ENCODE measurements around the gene LZTR1. TPM values are rescaled to one million over a fixed set of nuclear protein-coding genes. Genes with fewer than 3 reads are reported as not detected.

LZTR1 gene
- total and polyA plus RNA-seq, 2 donors from 2014 or later = 24.3 to 66.4 TPM

DNA sequence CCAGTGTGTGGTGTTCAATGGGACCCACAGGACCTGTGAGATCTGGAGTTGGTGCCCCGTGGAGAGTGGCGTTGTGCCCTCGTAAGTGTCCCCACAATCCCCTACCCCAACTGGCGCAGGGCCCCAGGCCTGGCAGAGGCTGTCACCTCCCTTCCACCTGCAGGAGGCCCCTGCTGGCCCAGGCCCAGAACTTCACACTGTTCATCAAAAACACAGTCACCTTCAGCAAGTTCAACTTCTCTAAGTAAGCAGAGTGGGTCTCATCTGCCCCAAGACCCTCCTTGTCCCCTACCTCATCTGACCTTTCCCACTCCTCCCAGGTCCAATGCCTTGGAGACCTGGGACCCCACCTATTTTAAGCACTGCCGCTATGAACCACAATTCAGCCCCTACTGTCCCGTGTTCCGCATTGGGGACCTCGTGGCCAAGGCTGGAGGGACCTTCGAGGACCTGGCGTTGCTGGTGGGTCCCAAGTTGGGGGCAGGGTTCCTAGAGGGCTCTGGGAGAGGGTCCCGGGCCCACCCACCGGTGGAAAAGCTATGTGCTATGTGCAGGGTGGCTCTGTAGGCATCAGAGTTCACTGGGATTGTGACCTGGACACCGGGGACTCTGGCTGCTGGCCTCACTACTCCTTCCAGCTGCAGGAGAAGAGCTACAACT, 41.0 kb downstream of the LZTR1 start:
- H3K4me1 ChIP-seq (ENCODE audit: control insufficient read depth in 2 of 3, insufficient read depth in 2 of 3, low read depth in 1 of 3, low read length in 3 of 3) = no peaks in the 10 kb centered on the region
- intact Hi-C loops (cut with DNase I) = no loop called here
- DNase-seq = no peak
- no peak for FAIRE-seq
- TF ChIP-seq, protein P1, sequence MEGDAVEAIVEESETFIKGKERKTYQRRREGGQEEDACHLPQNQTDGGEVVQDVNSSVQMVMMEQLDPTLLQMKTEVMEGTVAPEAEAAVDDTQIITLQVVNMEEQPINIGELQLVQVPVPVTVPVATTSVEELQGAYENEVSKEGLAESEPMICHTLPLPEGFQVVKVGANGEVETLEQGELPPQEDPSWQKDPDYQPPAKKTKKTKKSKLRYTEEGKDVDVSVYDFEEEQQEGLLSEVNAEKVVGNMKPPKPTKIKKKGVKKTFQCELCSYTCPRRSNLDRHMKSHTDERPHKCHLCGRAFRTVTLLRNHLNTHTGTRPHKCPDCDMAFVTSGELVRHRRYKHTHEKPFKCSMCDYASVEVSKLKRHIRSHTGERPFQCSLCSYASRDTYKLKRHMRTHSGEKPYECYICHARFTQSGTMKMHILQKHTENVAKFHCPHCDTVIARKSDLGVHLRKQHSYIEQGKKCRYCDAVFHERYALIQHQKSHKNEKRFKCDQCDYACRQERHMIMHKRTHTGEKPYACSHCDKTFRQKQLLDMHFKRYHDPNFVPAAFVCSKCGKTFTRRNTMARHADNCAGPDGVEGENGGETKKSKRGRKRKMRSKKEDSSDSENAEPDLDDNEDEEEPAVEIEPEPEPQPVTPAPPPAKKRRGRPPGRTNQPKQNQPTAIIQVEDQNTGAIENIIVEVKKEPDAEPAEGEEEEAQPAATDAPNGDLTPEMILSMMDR (IDR thresholded peaks at IDR 0.05; ENCODE audit: borderline replicate concordance, extremely low read depth, insufficient read depth) = no peak
- H3K9me3 ChIP-seq (ENCODE audit: control insufficient read depth in 2 of 3, insufficient read depth in 1 of 3, low read length in 3 of 3) = no peaks in the 10 kb centered on the region
- H3K9ac ChIP-seq (ENCODE audit: low read length in 3 of 3) = no peak overlapping the region
- H3K27ac ChIP-seq (ENCODE audit: low read depth in 2 of 2, low read length in 2 of 2) = no peak overlapping the region
- no peaks in the 10 kb centered on the region for H3K36me3 ChIP-seq (ENCODE audit: control insufficient read depth in 2 of 3, insufficient read depth in 3 of 3, low read length in 3 of 3)
- H3K4me3 ChIP-seq (ENCODE audit: low read length in 3 of 3) = no peak overlapping the region
- no peaks in the 10 kb centered on the region for H3K27me3 ChIP-seq (ENCODE audit: control insufficient read depth, insufficient read depth, low read length)

DNA sequence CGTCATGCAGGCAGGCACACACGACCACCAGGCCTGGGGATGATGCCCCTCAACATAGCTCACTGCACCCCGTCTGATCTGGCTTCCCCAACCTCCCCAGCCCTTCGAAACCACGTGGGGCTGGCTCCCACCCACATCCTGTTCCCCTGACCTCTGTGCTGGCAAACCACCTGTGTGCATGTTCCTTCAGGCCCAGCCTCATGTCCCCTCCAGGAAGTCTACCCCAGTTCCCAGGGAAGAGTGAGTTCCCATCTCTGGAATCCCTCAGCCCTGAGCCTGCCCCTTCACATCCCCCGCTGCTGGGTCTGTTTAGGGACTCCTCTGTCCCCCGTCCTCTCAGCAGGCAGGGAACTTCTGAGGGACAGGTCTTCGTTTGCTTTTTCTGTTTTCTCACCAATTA, 43.2 kb downstream of the LZTR1 start:
- no peak overlapping the region for H3K9ac ChIP-seq (ENCODE audit: low read length in 3 of 3)
- intact Hi-C loops (cut with DNase I) = no loop called here
- no peaks in the 10 kb centered on the region for H3K9me3 ChIP-seq (ENCODE audit: control insufficient read depth in 2 of 3, insufficient read depth in 1 of 3, low read length in 3 of 3)
- no peaks in the 10 kb centered on the region for H3K27me3 ChIP-seq (ENCODE audit: control insufficient read depth, insufficient read depth, low read length)
- DNase-seq (no peak), FAIRE-seq (no peak)
- H3K36me3 ChIP-seq (ENCODE audit: control insufficient read depth in 2 of 3, insufficient read depth in 3 of 3, low read length in 3 of 3) = no peaks in the 10 kb centered on the region
- TF ChIP-seq, protein P1 (IDR thresholded peaks at IDR 0.05; ENCODE audit: borderline replicate concordance, extremely low read depth, insufficient read depth) = no peak
- no peak overlapping the region for H3K4me3 ChIP-seq (ENCODE audit: low read length in 3 of 3)
- H3K4me1 ChIP-seq (ENCODE audit: control insufficient read depth in 2 of 3, insufficient read depth in 2 of 3, low read depth in 1 of 3, low read length in 3 of 3) = no peaks in the 10 kb centered on the region
- H3K27ac ChIP-seq (ENCODE audit: low read depth in 2 of 2, low read length in 2 of 2) = no peak overlapping the region

DNA sequence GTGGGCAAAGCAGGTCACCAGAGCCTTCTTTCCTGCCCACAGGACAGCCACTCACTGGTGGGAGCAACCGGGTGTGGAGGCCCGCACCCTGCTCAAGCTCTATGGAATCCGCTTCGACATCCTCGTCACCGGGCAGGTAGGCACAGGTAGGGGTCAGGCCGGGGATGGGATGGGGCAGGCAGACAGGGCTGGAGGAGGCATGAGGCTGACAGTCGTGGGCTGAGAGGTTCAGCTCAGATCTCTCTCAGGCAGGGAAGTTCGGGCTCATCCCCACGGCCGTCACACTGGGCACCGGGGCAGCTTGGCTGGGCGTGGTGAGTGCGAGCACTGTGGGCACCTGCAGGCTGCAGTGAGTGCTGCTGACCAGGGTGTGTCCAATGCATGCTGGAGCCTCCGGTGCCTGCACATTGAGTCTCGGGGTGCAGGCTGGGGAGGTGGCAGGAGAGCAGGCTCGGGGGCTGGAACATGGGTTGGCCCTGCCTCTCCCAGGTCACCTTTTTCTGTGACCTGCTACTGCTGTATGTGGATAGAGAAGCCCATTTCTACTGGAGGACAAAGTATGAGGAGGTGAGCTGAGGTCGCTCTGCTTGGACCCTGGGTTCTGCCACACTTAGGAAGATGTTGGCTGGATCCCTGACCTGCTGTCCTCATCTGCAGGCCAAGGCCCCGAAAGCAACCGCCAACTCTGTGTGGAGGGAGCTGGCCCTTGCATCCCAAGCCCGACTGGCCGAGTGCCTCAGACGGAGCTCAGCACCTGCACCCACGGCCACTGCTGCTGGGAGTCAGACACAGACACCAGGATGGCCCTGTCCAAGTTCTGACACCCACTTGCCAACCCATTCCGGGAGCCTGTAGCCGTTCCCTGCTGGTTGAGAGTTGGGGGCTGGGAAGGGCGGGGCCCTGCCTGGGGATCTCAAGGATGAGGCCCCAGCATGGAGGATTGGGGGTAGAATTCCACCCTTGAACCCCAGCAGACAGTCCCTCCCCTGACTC, 44.0 kb downstream of the LZTR1 start:
- Histone ChIP-seq H3K4me1 (ENCODE audit: control insufficient read depth in 2 of 3, insufficient read depth in 2 of 3, low read depth in 1 of 3, low read length in 3 of 3) (no peaks in the 10 kb centered on the region), H3K4me3 (ENCODE audit: low read length in 3 of 3) (no peak overlapping the region), H3K27ac (ENCODE audit: low read depth in 2 of 2, low read length in 2 of 2) (no peak overlapping the region), H3K36me3 (ENCODE audit: control insufficient read depth in 2 of 3, insufficient read depth in 3 of 3, low read length in 3 of 3) (no peaks in the 10 kb centered on the region), H3K9me3 (ENCODE audit: control insufficient read depth in 2 of 3, insufficient read depth in 1 of 3, low read length in 3 of 3) (no peaks in the 10 kb centered on the region), H3K9ac (ENCODE audit: low read length in 3 of 3) (no peak overlapping the region), H3K27me3 (ENCODE audit: control insufficient read depth, insufficient read depth, low read length) (no peaks in the 10 kb centered on the region)
- TF ChIP-seq, protein P1 (IDR thresholded peaks at IDR 0.05; ENCODE audit: borderline replicate concordance, extremely low read depth, insufficient read depth) = no peak
- intact Hi-C loops (cut with DNase I) = no loop called here
- no peak for DNase-seq
- no peak for FAIRE-seq

Measured in kidney (tissue), 14 donors.